ENCODE measurements around the gene SERPINA3. TPM values are rescaled to one million over a fixed set of nuclear protein-coding genes. Genes with fewer than 3 reads are reported as not detected.
A peak's percentile ranks its signal among the peaks of the same experiment; 100 is the strongest.

SERPINA3 gene
- total and polyA plus RNA-seq, 8 donors = 15.1 to 1,820 (median 99.6) TPM

DNA sequence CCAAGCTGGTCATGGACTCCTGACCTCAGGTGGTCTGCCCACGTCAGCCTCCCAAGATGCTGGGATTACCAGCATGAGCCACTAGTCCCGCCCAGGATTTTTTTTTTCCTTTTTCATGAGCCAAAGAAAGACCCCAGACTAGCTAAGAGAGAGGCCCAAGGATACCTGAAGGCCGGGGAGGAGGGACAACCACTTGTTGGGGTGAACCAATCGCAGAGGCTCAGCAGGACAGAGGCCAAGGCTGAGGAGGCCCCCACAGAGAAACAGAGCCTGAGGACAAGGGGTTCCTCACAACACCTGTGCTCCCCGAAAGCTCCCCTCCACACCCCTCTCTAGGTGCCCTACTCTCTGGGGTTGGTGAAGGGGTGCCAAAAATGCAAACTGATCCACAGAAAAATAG lies 1.0 kb upstream of the SERPINA3 start:
- Histone ChIP-seq H3K4me1 (peaks cover 10 to 38% (median 25%) of the 10 kb centered on the region in 4 donors), H3K27ac (peak overlapping the region in 4 of 5 donors; percentile 26 to 70 (median 54)), H3K27me3 (no peaks in the 10 kb centered on the region), H3K4me3 (no peak overlapping the region), H3K36me3 (peaks cover 0 to 12% (median 2%) of the 10 kb centered on the region in 4 donors), H3K9me3 (no peaks in the 10 kb centered on the region)
- 87 to 93% (median 91%) methylated on average over 5 of the region's 5 CpGs for WGBS, 5 donors
- intact Hi-C loops (cut with DNase I; ENCODE audit: low total_unique reads) = no loop called here
- TF ChIP-seq POLR2A (IDR thresholded peaks at IDR 0.05) (no peak), POLR2AphosphoS5 (IDR thresholded peaks at IDR 0.05) (no peak), EP300 (IDR thresholded peaks at IDR 0.05) (no peak)
- TF ChIP-seq, protein P1, sequence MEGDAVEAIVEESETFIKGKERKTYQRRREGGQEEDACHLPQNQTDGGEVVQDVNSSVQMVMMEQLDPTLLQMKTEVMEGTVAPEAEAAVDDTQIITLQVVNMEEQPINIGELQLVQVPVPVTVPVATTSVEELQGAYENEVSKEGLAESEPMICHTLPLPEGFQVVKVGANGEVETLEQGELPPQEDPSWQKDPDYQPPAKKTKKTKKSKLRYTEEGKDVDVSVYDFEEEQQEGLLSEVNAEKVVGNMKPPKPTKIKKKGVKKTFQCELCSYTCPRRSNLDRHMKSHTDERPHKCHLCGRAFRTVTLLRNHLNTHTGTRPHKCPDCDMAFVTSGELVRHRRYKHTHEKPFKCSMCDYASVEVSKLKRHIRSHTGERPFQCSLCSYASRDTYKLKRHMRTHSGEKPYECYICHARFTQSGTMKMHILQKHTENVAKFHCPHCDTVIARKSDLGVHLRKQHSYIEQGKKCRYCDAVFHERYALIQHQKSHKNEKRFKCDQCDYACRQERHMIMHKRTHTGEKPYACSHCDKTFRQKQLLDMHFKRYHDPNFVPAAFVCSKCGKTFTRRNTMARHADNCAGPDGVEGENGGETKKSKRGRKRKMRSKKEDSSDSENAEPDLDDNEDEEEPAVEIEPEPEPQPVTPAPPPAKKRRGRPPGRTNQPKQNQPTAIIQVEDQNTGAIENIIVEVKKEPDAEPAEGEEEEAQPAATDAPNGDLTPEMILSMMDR (IDR thresholded peaks at IDR 0.05) = no peak
- DNase-seq = no peak

DNA sequence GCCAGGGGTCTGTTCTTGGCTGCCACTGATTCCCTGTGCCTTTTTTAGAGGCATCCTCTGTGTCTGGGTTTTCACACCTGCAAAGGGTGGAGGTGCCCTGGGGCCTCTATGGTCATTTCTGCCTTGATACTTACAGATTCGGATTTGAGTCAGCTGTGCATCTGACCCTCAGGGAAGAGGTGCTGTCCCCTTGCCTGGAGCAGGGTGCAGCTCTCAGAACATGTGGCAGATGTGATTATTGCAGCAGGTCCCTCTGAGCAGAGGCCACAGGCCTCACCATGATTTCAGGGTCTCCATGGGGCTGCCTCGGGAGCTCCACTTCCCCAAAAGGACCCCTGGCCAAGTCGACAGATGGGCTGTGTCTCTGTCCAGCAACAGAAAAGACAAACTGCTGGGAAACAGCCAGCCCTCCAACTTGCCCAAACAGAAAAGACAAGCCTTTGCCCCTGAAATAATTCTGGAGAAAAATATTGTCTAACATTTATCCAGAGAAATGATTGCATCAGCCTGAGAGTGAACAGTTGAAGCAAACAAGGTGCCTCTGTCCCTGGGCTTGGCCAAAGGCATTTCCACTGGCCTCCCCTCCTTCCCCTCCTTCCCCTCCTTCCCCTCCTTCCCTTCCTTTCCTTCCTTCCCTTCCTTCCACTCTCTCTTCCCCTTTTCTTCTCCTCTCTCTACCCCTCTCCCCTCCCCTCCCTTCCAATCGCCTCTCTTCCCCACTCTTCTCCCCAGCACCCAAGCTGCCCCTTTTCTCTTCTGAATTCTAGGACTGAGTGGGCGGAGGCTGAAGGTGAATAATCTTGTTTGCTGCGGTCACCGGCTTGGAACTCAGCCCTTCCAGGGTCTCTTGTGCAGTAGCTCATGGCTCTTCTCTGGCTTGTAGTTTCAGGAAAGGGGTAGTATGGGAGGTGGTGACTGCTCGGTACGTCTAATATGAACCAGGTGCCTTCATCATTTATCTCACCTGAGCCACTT lies 676 bp downstream of the SERPINA3 start:
- Histone ChIP-seq H3K36me3 (peaks cover 0 to 26% (median 10%) of the 10 kb centered on the region in 4 donors), H3K27ac (peak overlapping the region; percentile 1 to 70 (median 59)), H3K4me3 (peak overlapping the region in 3 of 4 donors; percentile 18 to 43 (median 29)), H3K9me3 (peaks cover 7 to 14% (median 10%) of the 10 kb centered on the region in 4 donors), H3K4me1 (peaks cover 10 to 38% (median 26%) of the 10 kb centered on the region in 4 donors), H3K27me3 (no peaks in the 10 kb centered on the region)
- DNase-seq = peak in 1 of 2 donors; percentile 53
- intact Hi-C loops (cut with DNase I; ENCODE audit: low total_unique reads) = no loop called here
- TF ChIP-seq POLR2A (IDR thresholded peaks at IDR 0.05) = no peak
- TF ChIP-seq, protein P1 (IDR thresholded peaks at IDR 0.05) = no peak
- TF ChIP-seq POLR2AphosphoS5 (IDR thresholded peaks at IDR 0.05) = no peak
- no peak for TF ChIP-seq EP300 (IDR thresholded peaks at IDR 0.05)
- WGBS, 5 donors = 35 to 54% (median 42%) methylated on average over 8 to 9 of the region's 9 CpGs

DNA sequence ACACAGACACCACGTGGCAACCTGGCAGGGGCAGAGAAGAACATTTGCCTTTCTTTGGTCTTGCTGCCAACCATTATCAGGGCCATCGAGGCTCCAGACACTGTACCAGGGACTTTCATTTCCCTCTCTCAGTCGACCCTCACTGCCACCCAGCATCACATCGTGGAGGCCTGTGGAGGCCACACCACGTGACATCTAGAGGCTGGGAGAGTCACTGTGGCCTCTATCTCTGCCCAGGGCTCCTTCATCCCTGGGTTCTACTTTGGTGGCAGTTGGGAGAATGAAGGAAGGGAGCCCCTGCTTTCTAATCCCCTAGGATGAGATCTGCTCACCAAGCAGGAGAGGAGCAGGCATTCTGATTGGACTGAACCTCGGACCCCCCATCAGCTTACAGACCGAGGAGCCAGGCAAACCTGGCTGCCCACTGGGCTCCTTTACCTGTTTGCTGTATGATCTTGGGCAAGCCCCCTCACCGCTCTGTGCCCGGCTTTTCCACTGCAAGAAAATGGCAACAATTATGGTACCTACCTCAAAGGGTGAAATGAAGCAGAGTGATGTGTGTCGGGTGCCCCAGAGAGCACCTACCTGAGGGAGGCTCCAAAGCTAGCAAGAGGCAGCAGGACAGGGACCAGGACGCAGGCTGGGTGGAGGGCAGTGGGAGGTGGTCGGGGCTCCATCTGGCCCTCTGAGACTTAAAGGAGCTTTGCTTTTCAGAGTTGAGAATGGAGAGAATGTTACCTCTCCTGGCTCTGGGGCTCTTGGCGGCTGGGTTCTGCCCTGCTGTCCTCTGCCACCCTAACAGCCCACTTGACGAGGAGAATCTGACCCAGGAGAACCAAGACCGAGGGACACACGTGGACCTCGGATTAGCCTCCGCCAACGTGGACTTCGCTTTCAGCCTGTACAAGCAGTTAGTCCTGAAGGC lies 1.8 kb downstream of the SERPINA3 start:
- H3K9me3 ChIP-seq = peaks cover 12 to 26% (median 21%) of the 10 kb centered on the region in 4 donors
- H3K4me3 ChIP-seq = peak overlapping the region in 2 of 4 donors; percentile 29 to 43
- WGBS, 5 donors = 78 to 88% (median 86%) methylated on average over 13 to 20 of the region's 20 CpGs
- intact Hi-C loops (cut with DNase I; ENCODE audit: low total_unique reads) = no loop called here
- H3K27ac ChIP-seq = peak overlapping the region in 4 of 5 donors; percentile 52 to 70 (median 64)
- no peak for DNase-seq
- H3K36me3 ChIP-seq = peaks cover 0 to 37% (median 20%) of the 10 kb centered on the region in 4 donors
- H3K4me1 ChIP-seq = peaks cover 10 to 38% (median 26%) of the 10 kb centered on the region in 4 donors
- H3K27me3 ChIP-seq = no peaks in the 10 kb centered on the region
- TF ChIP-seq POLR2AphosphoS5 (IDR thresholded peaks at IDR 0.05) (no peak), POLR2A (IDR thresholded peaks at IDR 0.05) (no peak), EP300 (IDR thresholded peaks at IDR 0.05) (no peak)
- TF ChIP-seq, protein P1 (IDR thresholded peaks at IDR 0.05) = no peak

DNA sequence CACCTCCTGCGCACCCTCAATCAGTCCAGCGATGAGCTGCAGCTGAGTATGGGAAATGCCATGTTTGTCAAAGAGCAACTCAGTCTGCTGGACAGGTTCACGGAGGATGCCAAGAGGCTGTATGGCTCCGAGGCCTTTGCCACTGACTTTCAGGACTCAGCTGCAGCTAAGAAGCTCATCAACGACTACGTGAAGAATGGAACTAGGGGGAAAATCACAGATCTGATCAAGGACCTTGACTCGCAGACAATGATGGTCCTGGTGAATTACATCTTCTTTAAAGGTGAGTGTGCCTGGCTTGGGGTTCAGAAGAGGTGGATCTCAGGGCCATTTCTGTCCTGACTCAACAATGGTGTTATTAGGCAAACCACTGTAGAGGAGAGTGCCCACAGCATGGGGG lies 2.6 kb downstream of the SERPINA3 start:
- H3K9me3 ChIP-seq = peaks cover 15 to 34% (median 26%) of the 10 kb centered on the region in 4 donors
- peaks cover 0 to 45% (median 25%) of the 10 kb centered on the region in 4 donors for H3K36me3 ChIP-seq
- 92 to 97% (median 93%) methylated on average over 7 of the region's 7 CpGs for WGBS, 5 donors
- intact Hi-C loops (cut with DNase I; ENCODE audit: low total_unique reads) = no loop called here
- H3K27me3 ChIP-seq = no peaks in the 10 kb centered on the region
- no peak overlapping the region for H3K27ac ChIP-seq
- H3K4me1 ChIP-seq = peaks cover 10 to 38% (median 26%) of the 10 kb centered on the region in 4 donors
- no peak for DNase-seq
- TF ChIP-seq EP300 (IDR thresholded peaks at IDR 0.05) (no peak), POLR2A (IDR thresholded peaks at IDR 0.05) (no peak), POLR2AphosphoS5 (IDR thresholded peaks at IDR 0.05) (no peak)
- TF ChIP-seq, protein P1 (IDR thresholded peaks at IDR 0.05) = no peak
- peak overlapping the region in 2 of 4 donors; percentile 29 to 43 for H3K4me3 ChIP-seq
